ENCODE measurements around the gene TSPO.
"Not testable (repeated sequence)": the region's sequence is repeated elsewhere in the genome, so short reads cannot be mapped to it uniquely, and the experiment has no call there.

TSPO gene

GRCh38 chr22:43151251-43152002 is at the start of gene TSPO:
TSPO (plus strand) TSS chr22:43151559; CDS start chr22:43159239, 7,680 bp downstream.
- peak; percentile 6 to 65 (median 49) for DNase-seq

- peak in 1 of 6 experiments; percentile 7 for DNase-seq
Observed at GRCh38 chr22:43104056-43104625, 47.2 kb upstream of the TSPO start.

GRCh38 chr22:43104950-43105349 is 46.4 kb upstream of the TSPO start:
- DNase-seq = not testable (repeated sequence)

- DNase-seq = no peak
Observed at GRCh38 chr22:43106302-43106701, 45.1 kb upstream of the TSPO start.

GRCh38 chr22:43109511-43109910 is 41.8 kb upstream of the TSPO start:
- no peak for DNase-seq

- DNase-seq = peak in 4 of 6 experiments; percentile 44 to 96 (median 94)
Observed at GRCh38 chr22:43109921-43110443, 41.4 kb upstream of the TSPO start.

GRCh38 chr22:43110444-43110926 is 40.9 kb upstream of the TSPO start, which contains the start of gene BIK:
BIK (plus strand) TSS chr22:43110750; CDS start chr22:43124023, 13,273 bp downstream.
- DNase-seq = peak; percentile 16 to 58 (median 33)

- peak; percentile 13 to 48 (median 32) for DNase-seq
Observed at GRCh38 chr22:43110927-43111623, 40.3 kb upstream of the TSPO start.

- no peak for DNase-seq
Observed at GRCh38 chr22:43113526-43114251, 37.7 kb upstream of the TSPO start.

- no peak for DNase-seq
Observed at GRCh38 chr22:43114958-43115357, 36.4 kb upstream of the TSPO start.

GRCh38 chr22:43116932-43117331 is 34.4 kb upstream of the TSPO start:
- no peak for DNase-seq

- DNase-seq = no peak
Observed at GRCh38 chr22:43118024-43118849, 33.1 kb upstream of the TSPO start.

- DNase-seq = no peak
Observed at GRCh38 chr22:43118953-43119458, 32.4 kb upstream of the TSPO start.

- no peak for DNase-seq
Observed at GRCh38 chr22:43126501-43127165, 24.7 kb upstream of the TSPO start.

GRCh38 chr22:43127166-43127908 is 24.0 kb upstream of the TSPO start:
- DNase-seq = no peak

- no peak for DNase-seq
Observed at GRCh38 chr22:43128116-43128515, 23.2 kb upstream of the TSPO start.

GRCh38 chr22:43128928-43129424 is 22.4 kb upstream of the TSPO start:
- no peak for DNase-seq

GRCh38 chr22:43129426-43130425 is 21.6 kb upstream of the TSPO start:
- no peak for DNase-seq

Data from stimulated activated naive CD4-positive, alpha-beta T cell (primary cell).